ENCODE measurements around the gene APLF. TPM values are rescaled to one million over a fixed set of nuclear protein-coding genes. Genes with fewer than 3 reads are reported as not detected.

APLF gene
- total and polyA plus RNA-seq, 4 donors = 0.18 to 3.8 (median 1.0) TPM

DNA sequence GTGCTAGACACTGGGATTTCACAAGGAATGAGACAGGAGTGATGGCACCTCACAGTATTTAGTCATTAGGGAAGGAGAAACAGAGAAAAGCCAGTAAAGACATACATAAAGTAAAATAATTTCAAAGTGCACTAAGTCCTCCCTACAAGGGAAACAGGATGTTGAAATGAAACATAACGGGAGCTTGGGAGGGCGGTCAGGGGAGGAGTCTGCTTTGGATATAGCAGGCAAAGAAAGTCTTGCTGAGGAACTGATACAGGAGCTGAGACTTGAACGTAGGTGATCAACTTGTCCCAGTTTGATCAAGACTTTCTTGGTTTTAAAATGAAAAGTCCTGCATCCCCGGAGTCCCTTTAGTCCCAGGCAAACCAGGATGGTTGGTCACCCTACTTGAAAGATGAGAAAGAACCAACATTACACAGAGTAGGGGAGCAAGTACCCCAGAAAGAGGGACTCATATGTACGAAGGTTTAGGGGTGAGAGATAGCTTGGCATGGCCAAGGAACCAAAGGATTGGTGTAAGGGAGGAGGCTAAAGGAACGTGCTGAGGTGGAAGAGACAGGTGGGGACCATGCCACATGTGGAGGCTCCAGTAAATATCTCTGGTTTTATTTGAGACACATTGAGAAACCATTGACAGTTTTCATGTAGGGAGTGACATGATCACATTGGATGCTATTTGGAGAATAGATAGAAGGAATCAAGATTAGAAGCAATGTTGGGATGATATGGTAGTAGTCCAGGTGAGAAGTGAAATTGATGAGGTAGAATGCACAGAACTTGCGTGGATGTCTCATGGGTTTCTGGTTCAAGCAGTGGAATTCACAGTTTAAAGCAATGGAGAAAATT is 28.7 kb upstream of the APLF start:
- no peak for DNase-seq (ENCODE audit: low spot score)
- Histone ChIP-seq H3K4me1 (ENCODE audit: control insufficient read depth in 4 of 4, insufficient read depth in 4 of 4, low read length in 3 of 4) (peaks cover 2 to 23% (median 8%) of the 10 kb centered on the region in 4 donors), H3K4me3 (ENCODE audit: low read depth in 1 of 3, low read length in 3 of 3) (no peak overlapping the region), H3K27ac (ENCODE audit: low read depth in 1 of 2, low read length in 2 of 2) (no peak overlapping the region), H3K27me3 (ENCODE audit: control insufficient read depth in 4 of 4, insufficient read depth in 4 of 4, low read length in 3 of 4) (no peaks in the 10 kb centered on the region), H3K9ac (ENCODE audit: low read depth in 1 of 2, low read length in 2 of 2) (no peak overlapping the region), H3K9me3 (ENCODE audit: control insufficient read depth in 4 of 4, low read length in 3 of 4) (no peaks in the 10 kb centered on the region), H3K36me3 (ENCODE audit: control insufficient read depth in 4 of 4, insufficient read depth in 3 of 4, low read depth in 1 of 4, low read length in 3 of 4) (no peaks in the 10 kb centered on the region)
- WGBS = 83% methylated on average over 7 of the region's 7 CpGs
- TF ChIP-seq NR2F2 (IDR thresholded peaks at IDR 0.05) = no peak
- no peak for TF ChIP-seq RAD21 (IDR thresholded peaks at IDR 0.05)
- no peak for TF ChIP-seq EGR1 (IDR thresholded peaks at IDR 0.05; ENCODE audit: low read depth in 2 of 2)
- TF ChIP-seq YY1 (IDR thresholded peaks at IDR 0.05) = no peak
- no peak for TF ChIP-seq JUND (IDR thresholded peaks at IDR 0.05)
- TF ChIP-seq HNF4A (conservative IDR thresholded peaks at IDR 0.05) = no peak
- TF ChIP-seq, protein P1, sequence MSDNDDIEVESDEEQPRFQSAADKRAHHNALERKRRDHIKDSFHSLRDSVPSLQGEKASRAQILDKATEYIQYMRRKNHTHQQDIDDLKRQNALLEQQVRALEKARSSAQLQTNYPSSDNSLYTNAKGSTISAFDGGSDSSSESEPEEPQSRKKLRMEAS (IDR thresholded peaks at IDR 0.05) = no peak
- no peak for TF ChIP-seq FOXA2 (IDR thresholded peaks at IDR 0.05)
- no peak for TF ChIP-seq FOXA1 (IDR thresholded peaks at IDR 0.05)
- no peak for TF ChIP-seq TAF1 (conservative IDR thresholded peaks at IDR 0.05)
- TF ChIP-seq, protein P2, sequence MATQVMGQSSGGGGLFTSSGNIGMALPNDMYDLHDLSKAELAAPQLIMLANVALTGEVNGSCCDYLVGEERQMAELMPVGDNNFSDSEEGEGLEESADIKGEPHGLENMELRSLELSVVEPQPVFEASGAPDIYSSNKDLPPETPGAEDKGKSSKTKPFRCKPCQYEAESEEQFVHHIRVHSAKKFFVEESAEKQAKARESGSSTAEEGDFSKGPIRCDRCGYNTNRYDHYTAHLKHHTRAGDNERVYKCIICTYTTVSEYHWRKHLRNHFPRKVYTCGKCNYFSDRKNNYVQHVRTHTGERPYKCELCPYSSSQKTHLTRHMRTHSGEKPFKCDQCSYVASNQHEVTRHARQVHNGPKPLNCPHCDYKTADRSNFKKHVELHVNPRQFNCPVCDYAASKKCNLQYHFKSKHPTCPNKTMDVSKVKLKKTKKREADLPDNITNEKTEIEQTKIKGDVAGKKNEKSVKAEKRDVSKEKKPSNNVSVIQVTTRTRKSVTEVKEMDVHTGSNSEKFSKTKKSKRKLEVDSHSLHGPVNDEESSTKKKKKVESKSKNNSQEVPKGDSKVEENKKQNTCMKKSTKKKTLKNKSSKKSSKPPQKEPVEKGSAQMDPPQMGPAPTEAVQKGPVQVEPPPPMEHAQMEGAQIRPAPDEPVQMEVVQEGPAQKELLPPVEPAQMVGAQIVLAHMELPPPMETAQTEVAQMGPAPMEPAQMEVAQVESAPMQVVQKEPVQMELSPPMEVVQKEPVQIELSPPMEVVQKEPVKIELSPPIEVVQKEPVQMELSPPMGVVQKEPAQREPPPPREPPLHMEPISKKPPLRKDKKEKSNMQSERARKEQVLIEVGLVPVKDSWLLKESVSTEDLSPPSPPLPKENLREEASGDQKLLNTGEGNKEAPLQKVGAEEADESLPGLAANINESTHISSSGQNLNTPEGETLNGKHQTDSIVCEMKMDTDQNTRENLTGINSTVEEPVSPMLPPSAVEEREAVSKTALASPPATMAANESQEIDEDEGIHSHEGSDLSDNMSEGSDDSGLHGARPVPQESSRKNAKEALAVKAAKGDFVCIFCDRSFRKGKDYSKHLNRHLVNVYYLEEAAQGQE (IDR thresholded peaks at IDR 0.05) = no peak
- TF ChIP-seq, protein P3, sequence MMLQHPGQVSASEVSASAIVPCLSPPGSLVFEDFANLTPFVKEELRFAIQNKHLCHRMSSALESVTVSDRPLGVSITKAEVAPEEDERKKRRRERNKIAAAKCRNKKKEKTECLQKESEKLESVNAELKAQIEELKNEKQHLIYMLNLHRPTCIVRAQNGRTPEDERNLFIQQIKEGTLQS (IDR thresholded peaks at IDR 0.05) = no peak
- TF ChIP-seq GABPA (IDR thresholded peaks at IDR 0.05 in 1 of 2, conservative IDR thresholded peaks at IDR 0.05 in 1 of 2) = no peak
- no peak for TF ChIP-seq SP1 (IDR thresholded peaks at IDR 0.05)
- TF ChIP-seq HNF4G (IDR thresholded peaks at IDR 0.05) = no peak

DNA sequence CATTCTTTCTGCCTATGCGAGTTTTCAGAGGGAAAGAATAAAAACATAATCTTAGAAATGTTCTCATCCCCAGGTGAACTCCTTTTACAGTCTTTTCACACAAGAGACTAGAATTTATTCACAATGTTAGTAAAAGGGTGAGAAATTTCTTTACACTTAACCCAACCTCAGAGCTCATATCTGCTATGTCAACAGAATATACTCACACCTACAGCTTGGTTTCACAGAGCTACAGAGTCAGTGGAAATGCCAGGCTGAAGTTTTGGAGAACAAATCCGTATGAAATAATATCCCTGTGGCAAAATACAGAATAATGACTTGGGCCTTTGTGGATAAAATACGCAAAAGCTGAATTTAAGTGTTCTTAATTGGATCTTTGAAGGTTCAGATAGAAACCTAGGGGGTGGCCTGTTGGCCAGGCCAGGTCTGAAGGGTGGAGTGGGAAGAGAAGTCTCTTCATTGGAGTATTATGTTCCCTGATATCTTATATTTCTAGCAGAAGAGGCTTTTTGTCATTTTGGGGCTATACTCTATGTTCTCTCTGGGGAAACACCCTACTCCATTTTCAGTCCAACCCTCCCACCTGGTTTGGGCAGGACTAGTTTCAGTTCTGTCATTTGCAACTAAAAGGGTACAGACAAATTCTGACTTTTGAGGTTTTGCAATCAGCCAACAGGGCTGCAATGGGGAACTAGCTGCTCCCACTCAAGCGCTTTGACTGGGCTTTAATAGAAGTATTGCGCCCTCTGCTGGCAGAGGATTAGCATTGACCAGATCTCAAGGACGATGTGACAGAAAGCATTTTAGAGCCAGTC is 26.0 kb upstream of the APLF start:
- Histone ChIP-seq H3K4me3 (ENCODE audit: low read depth in 1 of 3, low read length in 3 of 3) (no peak overlapping the region), H3K4me1 (ENCODE audit: control insufficient read depth in 4 of 4, insufficient read depth in 4 of 4, low read length in 3 of 4) (peaks cover 2 to 18% (median 8%) of the 10 kb centered on the region in 4 donors), H3K27ac (ENCODE audit: low read depth in 1 of 2, low read length in 2 of 2) (peak overlapping the region; percentile 70 to 72), H3K27me3 (ENCODE audit: control insufficient read depth in 4 of 4, insufficient read depth in 4 of 4, low read length in 3 of 4) (no peaks in the 10 kb centered on the region), H3K9ac (ENCODE audit: low read depth in 1 of 2, low read length in 2 of 2) (peak overlapping the region in 1 of 2 donors; percentile 23), H3K36me3 (ENCODE audit: control insufficient read depth in 4 of 4, insufficient read depth in 3 of 4, low read depth in 1 of 4, low read length in 3 of 4) (no peaks in the 10 kb centered on the region), H3K9me3 (ENCODE audit: control insufficient read depth in 4 of 4, low read length in 3 of 4) (no peaks in the 10 kb centered on the region)
- peak; percentile 84 for DNase-seq (ENCODE audit: low spot score)
- WGBS = 43% methylated on average over 6 of the region's 6 CpGs
- no peak for TF ChIP-seq FOXA2 (IDR thresholded peaks at IDR 0.05)
- TF ChIP-seq, protein P2 (IDR thresholded peaks at IDR 0.05) = no peak
- TF ChIP-seq HNF4G (IDR thresholded peaks at IDR 0.05) = no peak
- peak; percentile 46 for TF ChIP-seq YY1 (IDR thresholded peaks at IDR 0.05)
- no peak for TF ChIP-seq FOXA1 (IDR thresholded peaks at IDR 0.05)
- TF ChIP-seq RXRA (IDR thresholded peaks at IDR 0.05) = peak in 1 of 2 donors; percentile 46
- TF ChIP-seq, protein P4, sequence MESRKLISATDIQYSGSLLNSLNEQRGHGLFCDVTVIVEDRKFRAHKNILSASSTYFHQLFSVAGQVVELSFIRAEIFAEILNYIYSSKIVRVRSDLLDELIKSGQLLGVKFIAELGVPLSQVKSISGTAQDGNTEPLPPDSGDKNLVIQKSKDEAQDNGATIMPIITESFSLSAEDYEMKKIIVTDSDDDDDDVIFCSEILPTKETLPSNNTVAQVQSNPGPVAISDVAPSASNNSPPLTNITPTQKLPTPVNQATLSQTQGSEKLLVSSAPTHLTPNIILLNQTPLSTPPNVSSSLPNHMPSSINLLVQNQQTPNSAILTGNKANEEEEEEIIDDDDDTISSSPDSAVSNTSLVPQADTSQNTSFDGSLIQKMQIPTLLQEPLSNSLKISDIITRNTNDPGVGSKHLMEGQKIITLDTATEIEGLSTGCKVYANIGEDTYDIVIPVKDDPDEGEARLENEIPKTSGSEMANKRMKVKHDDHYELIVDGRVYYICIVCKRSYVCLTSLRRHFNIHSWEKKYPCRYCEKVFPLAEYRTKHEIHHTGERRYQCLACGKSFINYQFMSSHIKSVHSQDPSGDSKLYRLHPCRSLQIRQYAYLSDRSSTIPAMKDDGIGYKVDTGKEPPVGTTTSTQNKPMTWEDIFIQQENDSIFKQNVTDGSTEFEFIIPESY (IDR thresholded peaks at IDR 0.05) = peak; percentile 11
- TF ChIP-seq, protein P1 (IDR thresholded peaks at IDR 0.05) = no peak
- no peak for TF ChIP-seq EGR1 (IDR thresholded peaks at IDR 0.05; ENCODE audit: low read depth in 2 of 2)
- peak; percentile 34 for TF ChIP-seq SP1 (IDR thresholded peaks at IDR 0.05)
- TF ChIP-seq, protein P3 (IDR thresholded peaks at IDR 0.05) = no peak

All from liver (tissue), 9 donors.